ENCODE results near the gene COX19.

Gene COX19

GRCh38 chr7:952548-953441 is 22.6 kb downstream of the COX19 start:
- TF ChIP-seq ZFX (IDR thresholded peaks at IDR 0.05) (no peak), CTCF (conservative IDR thresholded peaks at IDR 0.05) (no peak)
- H3K27ac ChIP-seq, result no peak overlapping the region

- TF ChIP-seq ZFX (IDR thresholded peaks at IDR 0.05), result no peak
- TF ChIP-seq CTCF (conservative IDR thresholded peaks at IDR 0.05), result no peak
- H3K27ac ChIP-seq, result no peak overlapping the region
These were observed 23.3 kb downstream of the COX19 start for GRCh38 chr7:951881-952547.

GRCh38 chr7:949021-949934 is 26.1 kb downstream of the COX19 start:
- TF ChIP-seq CTCF (conservative IDR thresholded peaks at IDR 0.05), result no peak
- TF ChIP-seq ZFX (IDR thresholded peaks at IDR 0.05), result no peak
- no peak overlapping the region for H3K27ac ChIP-seq

GRCh38 chr7:947391-948210 is 27.7 kb downstream of the COX19 start:
- no peak for TF ChIP-seq ZFX (IDR thresholded peaks at IDR 0.05)
- no peak overlapping the region for H3K27ac ChIP-seq

GRCh38 chr7:946256-946996 is 28.9 kb downstream of the COX19 start:
- TF ChIP-seq CTCF (conservative IDR thresholded peaks at IDR 0.05), result no peak
- TF ChIP-seq ZFX (IDR thresholded peaks at IDR 0.05), result no peak
- no peak overlapping the region for H3K27ac ChIP-seq

- no peak for TF ChIP-seq ZFX (IDR thresholded peaks at IDR 0.05)
- no peak overlapping the region for H3K27ac ChIP-seq
These were observed 29.6 kb downstream of the COX19 start for GRCh38 chr7:945556-946255.

GRCh38 chr7:945147-945555 is 30.2 kb downstream of the COX19 start:
- TF ChIP-seq ZFX (IDR thresholded peaks at IDR 0.05), result no peak
- TF ChIP-seq CTCF (conservative IDR thresholded peaks at IDR 0.05), result no peak
- H3K27ac ChIP-seq, result no peak overlapping the region

Data from C4-2B (cell line).